ENCODE measurements around the gene SVEP1.
"Not testable (repeated sequence)": the region's sequence is repeated elsewhere in the genome, so short reads cannot be mapped to it uniquely, and the experiment has no call there.

SVEP1 gene

GRCh38 chr9:110578575-110579033 lies 937 bp downstream of the SVEP1 start:
- no peak for DNase-seq (ENCODE audit: low read depth in 2 of 2)

GRCh38 chr9:110575945-110576344 lies 3.6 kb downstream of the SVEP1 start:
- DNase-seq (ENCODE audit: low read depth in 2 of 2) = no peak

- DNase-seq (ENCODE audit: low read depth in 2 of 2) = no peak
These were observed 4.4 kb downstream of the SVEP1 start for GRCh38 chr9:110575169-110575568.

DNA sequence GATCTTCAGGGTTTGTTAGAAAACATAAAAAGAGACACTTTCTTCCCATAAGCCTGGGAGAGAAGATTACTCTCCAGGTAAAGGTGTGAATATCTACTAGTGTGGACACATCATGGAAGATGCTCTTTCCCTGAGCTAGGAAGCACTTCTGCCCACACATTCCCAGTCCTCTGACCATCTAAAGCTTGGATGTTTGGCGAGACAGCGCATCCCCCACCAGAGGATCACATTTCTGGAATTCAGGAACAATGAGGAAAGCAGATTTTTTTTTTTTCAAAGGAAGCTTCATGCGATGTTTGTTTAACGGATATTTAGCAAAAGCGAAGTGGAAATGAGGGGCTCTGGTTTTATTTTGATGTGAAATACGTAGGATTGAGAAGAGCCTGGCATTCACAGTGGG lies 6.2 kb downstream of the SVEP1 start:
- DNase-seq (ENCODE audit: low read depth in 2 of 2) = no peak

GRCh38 chr9:110571801-110572483 lies 7.6 kb downstream of the SVEP1 start:
- DNase-seq (ENCODE audit: low read depth in 2 of 2) = no peak

GRCh38 chr9:110566156-110566555 lies 13.4 kb downstream of the SVEP1 start:
- DNase-seq (ENCODE audit: low read depth in 2 of 2) = no peak

- no peak for DNase-seq (ENCODE audit: low read depth in 2 of 2)
These were observed 17.7 kb downstream of the SVEP1 start for GRCh38 chr9:110561826-110562225.

DNA sequence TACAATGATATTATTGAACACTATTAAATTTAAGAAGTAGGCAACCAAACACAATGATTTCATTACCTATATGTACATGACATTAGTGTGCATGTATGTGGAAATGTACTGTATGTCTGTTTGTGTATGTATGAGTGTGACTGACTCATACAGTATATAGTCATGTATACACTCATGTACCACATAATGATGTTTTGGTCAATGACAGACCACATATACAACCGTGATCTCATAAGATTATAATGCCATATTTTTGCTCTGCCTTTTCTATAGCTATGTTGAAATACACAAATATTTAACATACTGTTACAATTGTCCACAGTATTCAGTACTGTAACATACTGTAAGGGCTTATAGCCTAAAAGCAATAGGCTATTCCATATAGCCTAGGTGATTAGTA lies 19.7 kb downstream of the SVEP1 start:
- no peak for DNase-seq (ENCODE audit: low read depth in 2 of 2)

- DNase-seq (ENCODE audit: low read depth in 2 of 2) = no peak
These were observed 23.8 kb downstream of the SVEP1 start for GRCh38 chr9:110555551-110556331.

- no peak for DNase-seq (ENCODE audit: low read depth in 2 of 2)
These were observed 33.1 kb downstream of the SVEP1 start for GRCh38 chr9:110546411-110546871.

GRCh38 chr9:110545705-110546104 lies 33.8 kb downstream of the SVEP1 start:
- no peak for DNase-seq (ENCODE audit: low read depth in 2 of 2)

DNA sequence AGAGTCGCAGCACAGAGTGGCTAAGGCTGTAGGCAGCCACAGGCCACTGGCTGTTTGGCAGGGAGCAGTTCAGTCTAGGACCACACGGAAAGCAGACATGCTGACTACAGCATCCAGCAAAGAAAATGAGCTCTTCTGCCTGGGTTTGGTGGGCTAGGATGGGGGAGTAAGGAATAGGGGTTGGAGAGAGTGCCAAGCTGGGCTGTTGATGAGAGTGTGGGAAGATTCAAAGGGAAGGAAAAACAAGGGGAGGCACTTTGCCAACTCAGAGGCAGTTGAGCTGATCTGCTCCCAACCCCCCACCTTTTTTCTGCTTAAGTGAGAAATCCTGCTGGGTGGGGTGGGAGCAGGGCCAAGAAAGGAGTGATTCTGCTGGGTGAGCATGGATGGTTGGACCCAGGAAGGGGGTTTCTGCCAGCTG lies 35.9 kb downstream of the SVEP1 start:
- no peak for DNase-seq (ENCODE audit: low read depth in 2 of 2)

DNA sequence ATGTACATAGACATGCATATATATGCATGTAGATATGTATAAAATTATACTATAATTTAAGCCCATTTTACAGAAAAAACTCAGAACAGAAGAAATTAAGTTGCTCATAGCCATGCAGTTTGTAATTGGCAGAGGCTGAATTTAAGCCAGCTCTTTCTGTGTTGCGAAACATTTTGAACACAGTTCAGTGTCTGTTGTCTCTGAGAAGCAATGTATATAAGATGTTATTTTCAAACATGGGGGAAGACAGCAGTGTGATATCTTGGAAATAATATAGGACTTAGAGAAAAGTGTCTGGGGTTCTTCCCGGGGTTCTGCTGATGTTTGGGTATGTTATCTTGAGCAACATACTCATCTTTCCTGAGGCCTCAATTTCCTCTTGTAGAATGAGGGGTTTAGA lies 37.6 kb downstream of the SVEP1 start:
- DNase-seq (ENCODE audit: low read depth in 2 of 2) = no peak

- no peak for DNase-seq (ENCODE audit: low read depth in 2 of 2)
These were observed 40.9 kb downstream of the SVEP1 start for GRCh38 chr9:110538647-110539041.

DNA sequence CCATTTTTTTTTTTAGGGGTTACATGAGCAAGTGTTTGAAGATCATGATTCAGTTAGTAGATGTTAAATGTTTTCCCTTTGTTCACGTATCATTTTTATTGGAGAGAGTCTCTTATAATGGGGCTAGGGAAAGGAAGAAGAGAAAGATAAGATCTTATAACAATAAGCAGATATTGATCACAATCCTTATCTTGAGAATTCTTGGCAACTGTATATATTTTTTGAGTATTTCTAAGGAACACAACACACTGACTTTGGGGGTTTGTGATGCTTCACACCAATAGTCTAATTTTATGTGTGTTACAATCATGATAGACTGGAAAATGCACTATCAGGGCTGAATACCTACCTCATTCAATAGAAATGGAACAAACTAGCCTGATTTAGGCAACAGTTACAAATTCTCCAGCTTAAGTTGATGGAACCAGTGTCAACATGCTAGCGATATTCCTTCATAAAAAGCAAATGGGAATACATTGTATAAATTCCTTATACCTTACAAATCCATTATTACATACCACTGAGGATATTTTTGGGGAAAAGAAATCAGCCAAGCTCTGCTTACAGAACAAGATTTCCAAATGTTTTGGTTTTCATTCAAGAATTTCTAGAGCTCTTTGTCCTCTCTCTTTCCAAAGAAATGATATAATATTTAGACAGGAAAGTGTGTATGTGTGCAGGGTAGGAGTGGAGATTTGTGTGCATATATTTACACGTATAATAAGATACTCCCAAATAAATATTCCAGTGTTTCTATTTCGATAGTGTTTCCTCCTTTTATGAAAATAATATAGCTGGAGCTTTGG lies 41.5 kb downstream of the SVEP1 start:
- DNase-seq (ENCODE audit: low read depth in 2 of 2) = no peak

- DNase-seq (ENCODE audit: low read depth in 2 of 2) = no peak
These were observed 42.7 kb downstream of the SVEP1 start for GRCh38 chr9:110536822-110537221.

DNA sequence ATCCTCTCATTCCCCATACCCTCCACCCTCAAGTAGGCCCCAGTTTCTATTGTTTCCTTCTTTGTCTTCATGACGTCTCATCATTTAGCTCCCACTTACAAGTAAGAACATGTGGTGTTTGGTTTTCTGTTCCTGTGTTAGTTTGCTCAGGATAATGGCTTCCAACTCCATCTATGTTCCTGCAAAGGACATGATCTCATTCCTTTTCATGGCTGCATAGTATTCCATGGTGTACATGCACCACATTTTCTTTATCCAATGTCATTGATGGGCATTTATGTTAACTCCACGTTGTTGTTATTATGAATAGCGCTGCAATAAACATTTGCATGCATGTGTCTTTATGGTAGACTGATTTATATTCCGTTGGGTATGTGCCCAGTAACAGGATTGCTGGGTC lies 45.4 kb downstream of the SVEP1 start:
- not testable (repeated sequence) for DNase-seq (ENCODE audit: low read depth in 2 of 2)

DNA sequence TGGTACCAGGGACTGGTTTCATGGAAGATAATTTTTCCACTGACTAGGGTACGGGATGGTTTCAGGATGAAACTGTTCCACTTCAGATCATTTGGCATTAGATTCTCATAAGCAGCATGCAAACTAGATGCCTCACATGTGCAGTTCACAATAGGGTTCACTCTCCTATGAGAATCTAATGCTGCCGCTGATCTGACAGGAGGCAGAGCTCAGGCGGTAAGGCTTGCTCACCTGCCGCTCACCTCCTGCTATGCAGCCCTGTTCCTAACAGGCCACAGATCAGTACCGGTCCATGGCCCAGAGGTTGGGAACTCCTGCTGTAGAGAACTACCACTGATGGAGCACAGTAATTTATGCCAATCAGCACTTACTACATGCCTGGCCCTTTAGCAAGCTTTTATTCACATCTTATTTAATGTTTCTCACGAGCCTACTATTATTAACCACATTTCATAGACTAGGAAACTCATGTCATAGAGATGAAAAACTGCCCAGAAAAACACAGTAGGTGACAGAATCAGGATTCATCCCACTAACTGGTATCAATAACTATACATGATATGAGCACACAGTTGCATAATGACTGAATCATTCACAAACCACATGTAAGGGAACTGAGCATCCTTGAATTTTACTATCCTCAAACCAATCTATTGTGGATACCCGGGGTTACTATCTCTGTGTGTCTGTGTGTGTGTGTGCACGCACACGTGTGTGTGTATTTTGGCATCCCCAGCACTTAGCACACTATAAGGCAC lies 46.5 kb downstream of the SVEP1 start:
- DNase-seq (ENCODE audit: low read depth in 2 of 2) = no peak

- DNase-seq (ENCODE audit: low read depth in 2 of 2) = no peak
These were observed 47.8 kb downstream of the SVEP1 start for GRCh38 chr9:110531776-110532175.

GRCh38 chr9:110531241-110531640 lies 48.3 kb downstream of the SVEP1 start:
- DNase-seq (ENCODE audit: low read depth in 2 of 2) = not testable (repeated sequence)

GRCh38 chr9:110528645-110529044 lies 50.9 kb downstream of the SVEP1 start:
- no peak for DNase-seq (ENCODE audit: low read depth in 2 of 2)

- no peak for DNase-seq (ENCODE audit: low read depth in 2 of 2)
These were observed 53.1 kb downstream of the SVEP1 start for GRCh38 chr9:110526426-110526825.
